SK-N-SH (cell line): ENCODE results near the gene TRMO. TPM values are rescaled to one million over a fixed set of nuclear protein-coding genes. Genes with fewer than 3 reads are reported as not detected.

Source experiments
- CTCF ChIA-PET: fragments of 300-600, 350-600 bp; formaldehyde crosslinking; extraction: SDS; loops from one replicate; lab custom pipeline; 2021; lab: Yijun Ruan, JAX
- POLR2A ChIA-PET: fragments of 350-600 bp; sonication (Branson Sonifier 250); formaldehyde crosslinking; extraction: SDS; loops from one replicate; lab custom pipeline; 2020; ENCODE audit warnings: antibody characterized with exemption, inconsistent platforms; lab: Yijun Ruan, JAX
- DNase-seq: peaks from one replicate; pipeline ENCODE4 v3.0.0; 2012
- H2AFZ ChIP-seq: fragments of 200-600 bp; sonication (generic); 2 replicates; pipeline ENCODE4 v1.8.1; 2016; ENCODE audit warnings: antibody characterized with exemption, mild to moderate bottlenecking, low read depth
- H3F3A ChIP-seq: fragments of 200-600 bp; sonication (generic); replicated peaks from 2 replicates; pipeline ENCODE3; 2016; ENCODE audit warnings: antibody characterized with exemption, mild to moderate bottlenecking; ENCODE audit not compliant: insufficient read depth
- H3K27ac ChIP-seq, 2 experiments: fragments of 200-500 bp in 1 of 2; fragments of 200-600 bp in 1 of 2; sonication (Bioruptor generic) in 1 of 2; sonication (generic), shearing (Covaris generic) in 1 of 2; 2 replicates each; pipeline versions ENCODE4 v1.5.1 to v1.6.1; 2014 to 2016; ENCODE audit warnings: low read depth in 2 of 2, inconsistent platforms in 1 of 2, low read length in 1 of 2, mild to moderate bottlenecking in 1 of 2, mixed read lengths in 1 of 2
- H3K27me3 ChIP-seq: fragments of 200-600 bp; sonication (generic), shearing (Covaris generic); 2 replicates; pipeline ENCODE4 v1.6.1; 2016; ENCODE audit warnings: mixed run types; ENCODE audit not compliant: insufficient read depth
- H3K36me3 ChIP-seq, 2 experiments: fragments of 200-500 bp in 1 of 2; fragments of 200-600 bp in 1 of 2; sonication (Bioruptor generic) in 1 of 2; sonication (generic) in 1 of 2; replicated peaks in 1 of 2; 2 replicates each; pipeline versions ENCODE3 to v1.5.1; 2014 to 2016; ENCODE audit warnings: low read length in 1 of 2, mild to moderate bottlenecking in 1 of 2; ENCODE audit not compliant: insufficient read depth in 2 of 2, control insufficient read depth in 1 of 2
- H3K4me1 ChIP-seq, 2 experiments: fragments of 200-500 bp in 1 of 2; fragments of 200-600 bp in 1 of 2; sonication (Bioruptor generic) in 1 of 2; sonication (generic), shearing (Covaris generic) in 1 of 2; 2 replicates each; pipeline versions ENCODE4 v1.5.1 to v1.6.1; 2014 to 2016; ENCODE audit warnings: low read depth in 1 of 2, low read length in 1 of 2, mixed run types in 1 of 2; ENCODE audit not compliant: insufficient read depth in 2 of 2, control insufficient read depth in 1 of 2
- H3K4me2 ChIP-seq: fragments of 200-600 bp; sonication (generic), shearing (Covaris generic); 2 replicates; pipeline ENCODE4 v1.6.1; 2017; ENCODE audit warnings: mixed run types
- H3K4me3 ChIP-seq, 2 experiments: fragments of 200-500 bp in 1 of 2; fragments of 200-600 bp in 1 of 2; sonication (Bioruptor generic) in 1 of 2; sonication (generic), shearing (Covaris generic) in 1 of 2; 2 replicates each; pipeline versions ENCODE4 v1.5.1 to v1.8.1; 2014 to 2016; ENCODE audit warnings: low read depth in 2 of 2, inconsistent platforms in 1 of 2, low read length in 1 of 2, mild to moderate bottlenecking in 1 of 2, mixed read lengths in 1 of 2, moderate library complexity in 1 of 2
- H3K79me2 ChIP-seq: fragments of 200-600 bp; sonication (generic); 2 replicates; pipeline ENCODE4 v1.8.1; 2017; ENCODE audit warnings: mild to moderate bottlenecking; ENCODE audit not compliant: insufficient read depth
- H3K9ac ChIP-seq: fragments of 200-600 bp; sonication (generic); 2 replicates; pipeline ENCODE4 v1.6.1; 2017; ENCODE audit warnings: mixed run types
- H3K9me2 ChIP-seq: fragments of 200-600 bp; sonication (generic); 2 replicates; pipeline ENCODE4 v1.6.1; 2017; ENCODE audit warnings: mixed run types
- H3K9me3 ChIP-seq: fragments of 200-600 bp; sonication (generic); 2 replicates; pipeline ENCODE4 v1.6.1; 2017; ENCODE audit warnings: mixed run types, mild to moderate bottlenecking, moderate library complexity
- H4K20me1 ChIP-seq: fragments of 200-600 bp; sonication (generic); 2 replicates; pipeline ENCODE4 v1.6.1; 2017; ENCODE audit warnings: mild to moderate bottlenecking, mixed run types; ENCODE audit not compliant: insufficient read depth
- EZH2phosphoT487 ChIP-seq: fragments of 200-600 bp; sonication (generic); IDR thresholded peaks from 2 replicates; pipeline ENCODE4 v1.6.1; 2017; ENCODE audit warnings: low read depth, mixed run types, mild to moderate bottlenecking, antibody characterized with exemption, moderate library complexity, borderline replicate concordance
- FOXM1 ChIP-seq: IDR thresholded peaks from 2 replicates; pipeline ENCODE4 v1.4.0; 2012; ENCODE audit warnings: low read depth, mild to moderate bottlenecking
- MXI1 ChIP-seq: IDR thresholded peaks from 2 replicates; pipeline ENCODE4 v1.6.1; 2012; ENCODE audit warnings: mild to moderate bottlenecking, low read depth, low read length, improper control_type of control experiment
- POLR2AphosphoS5 ChIP-seq: IDR thresholded peaks from 2 replicates; pipeline ENCODE4 v1.6.1; 2012; ENCODE audit warnings: low read depth, low read length
- RAD21 ChIP-seq: IDR thresholded peaks from 2 replicates; pipeline ENCODE4 v1.6.1; 2012; ENCODE audit warnings: mild to moderate bottlenecking, low read length
- RCOR1 ChIP-seq: fragments of 150-350 bp; IDR thresholded peaks from 2 replicates; pipeline ENCODE4 v1.6.1; 2017; ENCODE audit warnings: antibody characterized with exemption, low read length
- RFX5 ChIP-seq: IDR thresholded peaks from 2 replicates; pipeline ENCODE4 v1.6.1; 2012; ENCODE audit warnings: mild to moderate bottlenecking, improper control_type of control experiment, low read length
- SIN3A ChIP-seq: IDR thresholded peaks from 2 replicates; pipeline ENCODE4 v1.6.1; 2012; ENCODE audit warnings: low read depth, mild to moderate bottlenecking, low read length, moderate library complexity, borderline replicate concordance
- TEAD4 ChIP-seq: IDR thresholded peaks from 2 replicates; pipeline ENCODE4 v1.4.0; 2012; ENCODE audit warnings: mild to moderate bottlenecking, borderline replicate concordance; ENCODE audit not compliant: insufficient read depth
- WGBS: methylation state at CpG from one replicate; pipeline ENCODE4 v1.1.6; 2017; ENCODE audit warnings: low lambda C conversion rate; 5-methylcytosine and 5-hydroxymethylcytosine counted together
- polyA plus RNA-seq, 3 experiments: library from polyadenylated mRNA; depleted of rRNA; stranded (reverse); fragments of >200 nt; gene quantifications; 2 replicates each; pipeline ENCODE4 v1.2.3, GENCODE V29; 2012
- TF ChIP-seq, protein P1 (sequence below): IDR thresholded peaks from 2 replicates; pipeline ENCODE4 v1.6.1; 2012; ENCODE audit warnings: mild to moderate bottlenecking, low read depth, low read length, moderate library complexity
- TF ChIP-seq, protein P2 (sequence below): fragments of 150-350 bp; IDR thresholded peaks from 2 replicates; pipeline ENCODE4 v1.6.1; 2017; ENCODE audit warnings: antibody characterized with exemption, low read length, low read depth, borderline replicate concordance
- TF ChIP-seq, protein P3 (sequence below): IDR thresholded peaks from 2 replicates; pipeline ENCODE4 v1.4.0; 2012; ENCODE audit warnings: low read depth, borderline replicate concordance

Gene TRMO
- polyA plus RNA-seq, 1 of the 3 experiments (the other 2 are of a cell fraction) = 8.1 TPM

DNA sequence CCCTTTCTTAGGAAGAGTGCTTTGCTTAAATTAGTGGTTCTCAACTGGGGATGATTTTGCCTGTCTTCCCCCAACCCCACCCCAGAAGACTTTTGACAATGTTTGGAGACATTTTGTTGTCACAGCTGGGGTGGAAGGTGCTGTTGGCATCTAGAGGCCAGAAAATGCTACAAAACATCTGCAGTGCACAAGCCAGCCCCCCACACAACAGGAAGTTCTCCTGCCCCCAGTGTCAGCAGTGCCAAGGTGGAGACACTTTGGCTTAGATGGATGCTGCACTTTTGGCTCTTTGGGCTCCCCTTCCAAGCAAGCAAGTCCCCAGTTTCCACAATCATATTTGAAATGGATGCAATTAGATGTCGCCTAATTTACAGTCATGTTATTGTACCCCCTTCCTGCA is 13.0 kb upstream of the TRMO start (continued):
- TF ChIP-seq, protein P1, sequence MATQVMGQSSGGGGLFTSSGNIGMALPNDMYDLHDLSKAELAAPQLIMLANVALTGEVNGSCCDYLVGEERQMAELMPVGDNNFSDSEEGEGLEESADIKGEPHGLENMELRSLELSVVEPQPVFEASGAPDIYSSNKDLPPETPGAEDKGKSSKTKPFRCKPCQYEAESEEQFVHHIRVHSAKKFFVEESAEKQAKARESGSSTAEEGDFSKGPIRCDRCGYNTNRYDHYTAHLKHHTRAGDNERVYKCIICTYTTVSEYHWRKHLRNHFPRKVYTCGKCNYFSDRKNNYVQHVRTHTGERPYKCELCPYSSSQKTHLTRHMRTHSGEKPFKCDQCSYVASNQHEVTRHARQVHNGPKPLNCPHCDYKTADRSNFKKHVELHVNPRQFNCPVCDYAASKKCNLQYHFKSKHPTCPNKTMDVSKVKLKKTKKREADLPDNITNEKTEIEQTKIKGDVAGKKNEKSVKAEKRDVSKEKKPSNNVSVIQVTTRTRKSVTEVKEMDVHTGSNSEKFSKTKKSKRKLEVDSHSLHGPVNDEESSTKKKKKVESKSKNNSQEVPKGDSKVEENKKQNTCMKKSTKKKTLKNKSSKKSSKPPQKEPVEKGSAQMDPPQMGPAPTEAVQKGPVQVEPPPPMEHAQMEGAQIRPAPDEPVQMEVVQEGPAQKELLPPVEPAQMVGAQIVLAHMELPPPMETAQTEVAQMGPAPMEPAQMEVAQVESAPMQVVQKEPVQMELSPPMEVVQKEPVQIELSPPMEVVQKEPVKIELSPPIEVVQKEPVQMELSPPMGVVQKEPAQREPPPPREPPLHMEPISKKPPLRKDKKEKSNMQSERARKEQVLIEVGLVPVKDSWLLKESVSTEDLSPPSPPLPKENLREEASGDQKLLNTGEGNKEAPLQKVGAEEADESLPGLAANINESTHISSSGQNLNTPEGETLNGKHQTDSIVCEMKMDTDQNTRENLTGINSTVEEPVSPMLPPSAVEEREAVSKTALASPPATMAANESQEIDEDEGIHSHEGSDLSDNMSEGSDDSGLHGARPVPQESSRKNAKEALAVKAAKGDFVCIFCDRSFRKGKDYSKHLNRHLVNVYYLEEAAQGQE = no peak
- TF ChIP-seq RAD21 (no peak), TEAD4 (no peak), RFX5 (no peak)

DNA sequence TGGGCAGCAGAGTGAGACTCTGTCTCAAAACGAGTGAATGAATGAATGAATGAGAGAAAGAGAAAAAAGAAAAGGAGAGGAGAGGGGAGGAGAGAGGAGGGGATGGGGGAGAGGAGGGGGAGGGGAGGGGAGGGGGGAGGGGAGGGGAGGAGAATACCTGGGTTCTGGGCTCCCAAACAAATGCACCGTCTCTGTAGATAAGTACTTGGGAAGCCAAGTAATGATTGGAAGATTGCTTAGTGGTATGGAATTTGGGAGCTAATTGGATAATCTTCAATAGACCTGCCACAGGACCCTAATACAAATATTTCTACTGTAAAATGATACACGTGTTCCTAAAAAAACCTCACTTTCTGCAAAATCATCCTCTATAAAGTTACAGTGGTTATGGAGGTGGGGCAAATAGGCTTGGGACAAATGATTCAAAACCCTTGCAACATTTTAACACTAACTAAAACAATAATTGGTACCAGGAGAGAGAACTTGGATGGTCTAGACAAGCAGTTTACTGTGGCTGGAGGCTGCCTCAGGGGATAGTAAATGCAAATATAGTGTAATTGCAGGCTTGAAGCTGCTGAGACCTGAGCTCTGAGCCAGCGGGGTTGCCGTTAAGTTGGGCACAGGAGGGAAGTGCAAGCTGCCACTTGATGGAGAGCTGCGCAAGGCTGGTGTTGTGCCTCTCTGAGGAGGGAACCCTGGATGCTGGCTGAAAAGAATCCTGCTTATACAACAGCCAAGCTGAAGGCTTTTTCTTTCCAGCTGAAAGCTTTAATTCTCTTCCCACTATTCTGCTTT is 12.2 kb upstream of the TRMO start:
- ChIA-PET POLR2A (interaction anchor here (0.7 kb wide), 1 partner anchor 12 kb away, joined by 3 read pairs; the partner anchor contains the start of gene TRMO), CTCF (interaction anchor here (1.0 to 2.7 kb wide), 6 partner anchors 9 to 49 kb away, joined by 3 to 19 read pairs (median 5); partner anchors contain the start of genes ANP32B and TRMO)
- Histone ChIP-seq H3K9me3 (no peaks in the 10 kb centered on the region), H3K4me3 (no peak overlapping the region), H2AFZ (no peak overlapping the region), H3K36me3 (no peaks in the 10 kb centered on the region), H3K4me1 (no peaks in the 10 kb centered on the region), H3K79me2 (no peaks in the 10 kb centered on the region), H3K4me2 (no peak overlapping the region), H3K27ac (no peak overlapping the region), H3K9me2 (no peaks in the 10 kb centered on the region)
- DNase-seq = no peak
- TF ChIP-seq, protein P2, sequence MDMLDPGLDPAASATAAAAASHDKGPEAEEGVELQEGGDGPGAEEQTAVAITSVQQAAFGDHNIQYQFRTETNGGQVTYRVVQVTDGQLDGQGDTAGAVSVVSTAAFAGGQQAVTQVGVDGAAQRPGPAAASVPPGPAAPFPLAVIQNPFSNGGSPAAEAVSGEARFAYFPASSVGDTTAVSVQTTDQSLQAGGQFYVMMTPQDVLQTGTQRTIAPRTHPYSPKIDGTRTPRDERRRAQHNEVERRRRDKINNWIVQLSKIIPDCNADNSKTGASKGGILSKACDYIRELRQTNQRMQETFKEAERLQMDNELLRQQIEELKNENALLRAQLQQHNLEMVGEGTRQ = no peak
- TF ChIP-seq, all 33 proteins: peak for 0
- H3F3A ChIP-seq = no peaks in the 10 kb centered on the region
- H3K9ac ChIP-seq = no peak overlapping the region
- 14% methylated on average over 6 of the region's 6 CpGs for WGBS
- no peaks in the 10 kb centered on the region for H4K20me1 ChIP-seq
- peaks cover 24% of the 10 kb centered on the region; the same call in 1 of the 2 replicates for H3K27me3 ChIP-seq

DNA sequence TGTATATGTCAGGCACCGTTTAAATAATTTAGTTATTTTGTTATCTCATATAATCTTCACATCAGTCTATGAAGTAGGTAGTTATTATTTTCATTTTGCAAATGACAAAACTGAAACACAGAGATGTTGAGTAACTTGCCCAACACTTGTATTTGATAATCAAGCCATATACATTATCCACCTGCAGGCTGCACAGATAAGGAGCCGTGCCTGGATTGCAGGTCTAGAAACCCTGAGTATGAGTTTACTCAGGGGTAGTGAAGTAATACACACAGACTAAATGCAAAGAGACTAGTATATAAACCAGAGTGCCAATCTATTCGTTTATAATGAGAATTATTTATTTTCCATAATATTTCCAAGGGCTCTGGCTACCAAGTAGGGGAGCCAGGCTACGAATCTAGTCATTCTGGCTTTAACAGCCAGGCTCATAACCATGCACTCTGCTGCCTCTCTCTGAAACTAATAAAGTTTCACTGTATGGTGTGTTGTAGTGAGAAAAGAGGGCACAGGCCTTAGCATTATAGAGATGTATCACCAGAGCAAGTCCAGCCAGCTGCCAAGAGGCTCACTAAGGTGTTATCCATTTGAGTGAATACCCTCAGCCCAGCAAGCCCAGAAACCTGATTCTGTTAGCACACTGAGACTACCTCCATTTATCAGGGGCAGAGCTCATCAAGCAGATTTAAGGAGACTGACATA is 11.1 kb upstream of the TRMO start:
- Histone ChIP-seq H3K4me3 (no peak overlapping the region), H3K4me1 (no peaks in the 10 kb centered on the region), H3K36me3 (no peaks in the 10 kb centered on the region), H3K9me3 (no peaks in the 10 kb centered on the region), H3F3A (no peaks in the 10 kb centered on the region), H3K79me2 (no peaks in the 10 kb centered on the region), H3K9me2 (no peaks in the 10 kb centered on the region), H3K9ac (no peak overlapping the region), H3K27ac (no peak overlapping the region), H4K20me1 (no peaks in the 10 kb centered on the region), H2AFZ (no peak overlapping the region), H3K4me2 (no peak overlapping the region), H3K27me3 (peaks cover 33% of the 10 kb centered on the region; the same call in 1 of the 2 replicates)
- no peak for DNase-seq
- ChIA-PET POLR2A (no interaction called here), CTCF (interaction anchor here (1.1 to 1.9 kb wide), 2 partner anchors 10 to 11 kb away, joined by 3 to 10 read pairs; partner anchors contain the start of gene TRMO)
- WGBS = 31% methylated on average over 4 of the region's 4 CpGs
- no peak for TF ChIP-seq SIN3A
- TF ChIP-seq, protein P1 = no peak
- no peak for TF ChIP-seq RCOR1
- TF ChIP-seq, protein P3, sequence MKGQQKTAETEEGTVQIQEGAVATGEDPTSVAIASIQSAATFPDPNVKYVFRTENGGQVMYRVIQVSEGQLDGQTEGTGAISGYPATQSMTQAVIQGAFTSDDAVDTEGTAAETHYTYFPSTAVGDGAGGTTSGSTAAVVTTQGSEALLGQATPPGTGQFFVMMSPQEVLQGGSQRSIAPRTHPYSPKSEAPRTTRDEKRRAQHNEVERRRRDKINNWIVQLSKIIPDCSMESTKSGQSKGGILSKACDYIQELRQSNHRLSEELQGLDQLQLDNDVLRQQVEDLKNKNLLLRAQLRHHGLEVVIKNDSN = no peak
- no peak for TF ChIP-seq MXI1
- no peak for TF ChIP-seq POLR2AphosphoS5
- no peak for TF ChIP-seq EZH2phosphoT487
- TF ChIP-seq FOXM1 = no peak
